Osteocyte (in vitro differentiated cells): ENCODE measurements around the gene GBGT1. TPM values are rescaled to one million over a fixed set of nuclear protein-coding genes. Genes with fewer than 3 reads are reported as not detected.

Experiments
- DNase-seq: peaks from one replicate; pipeline ENCODE4 v3.0.0; 2021; ENCODE audit warnings: mixed read lengths; ENCODE audit not compliant: unreplicated experiment; ENCODE audit errors: extremely low spot score
- H3K27ac Mint-ChIP-seq: one replicate; pipeline ENCODE4 v1.8.0; 2021; ENCODE audit warnings: mild to moderate bottlenecking, mixed read lengths; ENCODE audit not compliant: unreplicated experiment
- H3K27me3 Mint-ChIP-seq: one replicate; pipeline ENCODE4 v1.8.0; 2021; ENCODE audit warnings: mixed read lengths; ENCODE audit not compliant: unreplicated experiment
- H3K36me3 Mint-ChIP-seq: one replicate; pipeline ENCODE4 v1.8.0; 2021; ENCODE audit warnings: mixed read lengths; ENCODE audit not compliant: unreplicated experiment
- H3K4me1 Mint-ChIP-seq: one replicate; pipeline ENCODE4 v1.8.0; 2021; ENCODE audit warnings: mixed read lengths; ENCODE audit not compliant: unreplicated experiment
- H3K4me3 Mint-ChIP-seq: one replicate; pipeline ENCODE4 v1.8.0; 2021; ENCODE audit warnings: mild to moderate bottlenecking, moderate library complexity, mixed read lengths; ENCODE audit not compliant: unreplicated experiment
- H3K9me3 Mint-ChIP-seq: one replicate; pipeline ENCODE4 v1.8.0; 2021; ENCODE audit warnings: mixed read lengths; ENCODE audit not compliant: unreplicated experiment
- CTCF ChIP-seq: fragments of 200-600 bp; sonication (generic); IDR thresholded peaks from 2 replicates; pipeline ENCODE4 v1.5.0; 2021; ENCODE audit warnings: antibody characterized with exemption, mild to moderate bottlenecking, moderate library complexity
- total RNA-seq: library from RNA; stranded (reverse); gene quantifications from 2 replicates; pipeline ENCODE4 v1.2.1, GENCODE V29; 2021

GBGT1 gene
- total RNA-seq, 1 donor from 2014 or later, result 4.1 TPM

- no peaks in the 10 kb centered on the region for H3K27me3 Mint-ChIP-seq
- H3K27ac Mint-ChIP-seq, result no peak overlapping the region
- TF ChIP-seq CTCF, result no peak
- H3K4me1 Mint-ChIP-seq, result peaks cover 16% of the 10 kb centered on the region
- no peaks in the 10 kb centered on the region for H3K9me3 Mint-ChIP-seq
- peak; percentile 70 for DNase-seq
- no peaks in the 10 kb centered on the region for H3K36me3 Mint-ChIP-seq
- H3K4me3 Mint-ChIP-seq, result no peak overlapping the region
These were observed 11.9 kb downstream of the GBGT1 start for GRCh38 chr9:133151601-133152525.

GRCh38 chr9:133151041-133151440, 12.7 kb downstream of the GBGT1 start:
- Mint-ChIP-seq H3K9me3 (no peaks in the 10 kb centered on the region), H3K27ac (no peak overlapping the region)
- no peak for DNase-seq

GRCh38 chr9:133149130-133150015, 14.3 kb downstream of the GBGT1 start:
- Mint-ChIP-seq H3K4me3 (peak overlapping the region; percentile 67), H3K27me3 (no peaks in the 10 kb centered on the region), H3K4me1 (peaks cover 24% of the 10 kb centered on the region), H3K27ac (peak overlapping the region; percentile 50), H3K36me3 (no peaks in the 10 kb centered on the region), H3K9me3 (no peaks in the 10 kb centered on the region)
- peak; percentile 90 for DNase-seq
- TF ChIP-seq CTCF, result peak; percentile 31

More at GRCh38 chr9:133151041-133151440, 12.7 kb downstream of the GBGT1 start:
- peak overlapping the region; percentile 16 for H3K4me3 Mint-ChIP-seq
- H3K27me3 Mint-ChIP-seq, result no peaks in the 10 kb centered on the region
- no peaks in the 10 kb centered on the region for H3K36me3 Mint-ChIP-seq
- peaks cover 17% of the 10 kb centered on the region for H3K4me1 Mint-ChIP-seq
- TF ChIP-seq CTCF, result no peak

- Mint-ChIP-seq H3K4me1 (peaks cover 31% of the 10 kb centered on the region), H3K9me3 (no peaks in the 10 kb centered on the region), H3K36me3 (no peaks in the 10 kb centered on the region), H3K4me3 (peak overlapping the region; percentile 82), H3K27ac (peak overlapping the region; percentile 77), H3K27me3 (no peaks in the 10 kb centered on the region)
- no peak for DNase-seq
- TF ChIP-seq CTCF, result no peak
These were observed 15.2 kb downstream of the GBGT1 start for GRCh38 chr9:133148199-133149129.
